ENCODE results near the gene EVX2. TPM values are rescaled to one million over a fixed set of nuclear protein-coding genes. Genes with fewer than 3 reads are reported as not detected.

EVX2 gene
- total RNA-seq, 1 donor from 2014 or later = not detected

DNA sequence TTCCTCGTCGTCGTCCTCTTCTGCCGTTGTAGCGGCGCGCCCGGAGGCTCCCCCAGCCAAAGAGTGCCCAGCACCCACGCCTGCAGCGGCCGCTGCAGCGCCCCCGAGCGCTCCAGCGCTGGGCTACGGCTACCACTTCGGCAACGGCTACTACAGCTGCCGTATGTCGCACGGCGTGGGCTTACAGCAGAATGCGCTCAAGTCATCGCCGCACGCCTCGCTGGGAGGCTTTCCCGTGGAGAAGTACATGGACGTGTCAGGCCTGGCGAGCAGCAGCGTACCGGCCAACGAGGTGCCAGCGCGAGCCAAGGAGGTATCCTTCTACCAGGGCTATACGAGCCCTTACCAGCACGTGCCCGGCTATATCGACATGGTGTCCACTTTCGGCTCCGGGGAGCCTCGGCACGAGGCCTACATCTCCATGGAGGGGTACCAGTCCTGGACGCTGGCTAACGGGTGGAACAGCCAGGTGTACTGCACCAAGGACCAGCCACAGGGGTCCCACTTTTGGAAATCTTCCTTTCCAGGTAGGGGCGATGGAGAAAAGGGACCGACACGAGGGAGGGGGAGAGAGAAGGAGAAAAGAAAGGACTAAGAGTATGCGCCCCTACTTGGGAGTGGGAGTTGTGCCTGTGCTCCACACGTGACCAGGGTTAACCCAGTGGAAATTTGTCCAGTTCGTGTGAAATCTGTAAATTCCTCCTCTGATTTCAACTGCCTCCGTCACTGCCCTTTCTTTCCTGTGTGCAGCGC, 9.6 kb upstream of the EVX2 start:
- Histone ChIP-seq H2AFZ (ENCODE audit: low read depth, low read length) (no peak overlapping the region), H3K4me1 (ENCODE audit: insufficient read depth, low read length) (peaks cover 7% of the 10 kb centered on the region), H3K27me3 (ENCODE audit: insufficient read depth, low read length) (peaks cover 95% of the 10 kb centered on the region), H3K9me3 (ENCODE audit: insufficient read depth, low read depth, low read length) (peaks cover 4% of the 10 kb centered on the region), H3K4me2 (ENCODE audit: low read length) (peak overlapping the region; percentile 41), H3K27ac (ENCODE audit: low read depth, low read length) (no peak overlapping the region), H3K9ac (ENCODE audit: low read length) (no peak overlapping the region), H3K4me3 (ENCODE audit: insufficient read depth, low read depth, low read length) (no peak overlapping the region), H3K79me2 (ENCODE audit: insufficient read depth, low read length) (no peaks in the 10 kb centered on the region), H3K36me3 (ENCODE audit: insufficient read depth, low read length) (no peaks in the 10 kb centered on the region), H4K20me1 (ENCODE audit: insufficient read depth, low read length) (peaks cover 10% of the 10 kb centered on the region)
- no peak overlapping the region for H3K4me3 Mint-ChIP-seq (ENCODE audit: unreplicated experiment)
- H3K9me3 Mint-ChIP-seq (ENCODE audit: unreplicated experiment) = peaks cover 31% of the 10 kb centered on the region
- H3K36me3 Mint-ChIP-seq (ENCODE audit: low read depth, unreplicated experiment) = peaks cover 3% of the 10 kb centered on the region
- H3K27ac Mint-ChIP-seq (ENCODE audit: unreplicated experiment) = peak overlapping the region; percentile 79
- DNase-seq (ENCODE audit: low read depth) (no peak), FAIRE-seq (no peak)
- peaks cover 4% of the 10 kb centered on the region for H3K4me1 Mint-ChIP-seq (ENCODE audit: low read depth, unreplicated experiment)
- H3K27me3 Mint-ChIP-seq (ENCODE audit: low read depth, unreplicated experiment) = peaks cover 91% of the 10 kb centered on the region
- TF ChIP-seq EZH2 (IDR thresholded peaks at IDR 0.05; ENCODE audit: insufficient read depth, low read length) = peak; percentile 95
- TF ChIP-seq, protein P1, sequence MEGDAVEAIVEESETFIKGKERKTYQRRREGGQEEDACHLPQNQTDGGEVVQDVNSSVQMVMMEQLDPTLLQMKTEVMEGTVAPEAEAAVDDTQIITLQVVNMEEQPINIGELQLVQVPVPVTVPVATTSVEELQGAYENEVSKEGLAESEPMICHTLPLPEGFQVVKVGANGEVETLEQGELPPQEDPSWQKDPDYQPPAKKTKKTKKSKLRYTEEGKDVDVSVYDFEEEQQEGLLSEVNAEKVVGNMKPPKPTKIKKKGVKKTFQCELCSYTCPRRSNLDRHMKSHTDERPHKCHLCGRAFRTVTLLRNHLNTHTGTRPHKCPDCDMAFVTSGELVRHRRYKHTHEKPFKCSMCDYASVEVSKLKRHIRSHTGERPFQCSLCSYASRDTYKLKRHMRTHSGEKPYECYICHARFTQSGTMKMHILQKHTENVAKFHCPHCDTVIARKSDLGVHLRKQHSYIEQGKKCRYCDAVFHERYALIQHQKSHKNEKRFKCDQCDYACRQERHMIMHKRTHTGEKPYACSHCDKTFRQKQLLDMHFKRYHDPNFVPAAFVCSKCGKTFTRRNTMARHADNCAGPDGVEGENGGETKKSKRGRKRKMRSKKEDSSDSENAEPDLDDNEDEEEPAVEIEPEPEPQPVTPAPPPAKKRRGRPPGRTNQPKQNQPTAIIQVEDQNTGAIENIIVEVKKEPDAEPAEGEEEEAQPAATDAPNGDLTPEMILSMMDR (IDR thresholded peaks at IDR 0.05; ENCODE audit: insufficient read depth, low read depth, low read length) = no peak

DNA sequence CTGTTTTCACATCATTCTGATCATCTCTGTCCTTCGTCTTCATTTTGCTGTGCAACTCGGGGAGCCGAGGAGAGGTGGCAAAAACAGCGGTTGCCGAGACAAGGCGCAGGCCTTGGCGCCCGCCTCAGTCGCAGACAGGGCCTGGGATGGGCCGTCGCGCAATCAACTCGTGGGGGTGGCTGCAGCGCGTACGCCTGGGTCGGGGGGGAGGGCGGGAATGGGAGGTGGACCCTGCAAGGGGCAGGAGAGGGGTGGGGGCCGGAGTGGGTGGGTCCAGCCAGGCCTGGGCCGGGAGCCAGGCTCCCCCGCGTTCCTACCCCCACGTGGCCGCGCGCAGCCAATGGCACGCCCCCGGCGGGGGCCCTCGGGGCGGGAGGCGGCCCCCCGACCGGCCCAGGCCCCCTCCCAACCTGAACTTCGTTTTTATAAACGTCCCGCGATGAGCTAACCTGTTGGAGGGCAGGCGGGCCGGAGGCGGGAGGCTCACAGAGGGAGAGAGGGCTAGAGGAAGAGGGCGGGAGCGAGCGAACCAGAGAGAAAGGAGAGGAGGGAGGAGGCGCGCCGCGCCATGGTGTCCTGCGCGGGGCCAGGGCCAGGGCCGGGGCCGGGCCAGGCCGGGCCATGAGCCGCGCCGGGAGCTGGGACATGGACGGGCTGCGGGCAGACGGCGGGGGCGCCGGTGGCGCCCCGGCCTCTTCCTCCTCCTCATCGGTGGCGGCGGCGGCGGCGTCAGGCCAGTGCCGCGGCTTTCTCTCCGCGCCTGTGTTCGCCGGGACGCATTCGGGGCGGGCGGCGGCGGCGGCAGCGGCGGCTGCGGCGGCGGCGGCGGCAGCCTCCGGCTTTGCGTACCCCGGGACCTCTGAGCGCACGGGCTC, 8.7 kb upstream of the EVX2 start, which contains the start of gene HOXD13:
HOXD13 (plus strand) TSS at position 452 of the 875 bp plus-strand sequence; CDS start at position 622, 170 bp downstream.
- Histone ChIP-seq H3K36me3 (ENCODE audit: insufficient read depth, low read length) (no peaks in the 10 kb centered on the region), H3K27ac (ENCODE audit: low read depth, low read length) (no peak within 1 kb of the TSS), H2AFZ (ENCODE audit: low read depth, low read length) (no peak within 1 kb of the TSS), H4K20me1 (ENCODE audit: insufficient read depth, low read length) (peaks cover 10% of the 10 kb centered on the region), H3K9ac (ENCODE audit: low read length) (no peak within 1 kb of the TSS), H3K79me2 (ENCODE audit: insufficient read depth, low read length) (no peaks in the 10 kb centered on the region), H3K4me3 (ENCODE audit: insufficient read depth, low read depth, low read length) (no peak within 1 kb of the TSS), H3K27me3 (ENCODE audit: insufficient read depth, low read length) (peaks cover 94% of the 10 kb centered on the region), H3K4me1 (ENCODE audit: insufficient read depth, low read length) (peaks cover 7% of the 10 kb centered on the region), H3K4me2 (ENCODE audit: low read length) (peak within 1 kb of the TSS; percentile 41), H3K9me3 (ENCODE audit: insufficient read depth, low read depth, low read length) (peaks cover 4% of the 10 kb centered on the region)
- Mint-ChIP-seq H3K4me1 (ENCODE audit: low read depth, unreplicated experiment) (peaks cover 1% of the 10 kb centered on the region), H3K36me3 (ENCODE audit: low read depth, unreplicated experiment) (peaks cover 3% of the 10 kb centered on the region), H3K27ac (ENCODE audit: unreplicated experiment) (peak within 1 kb of the TSS; percentile 79), H3K9me3 (ENCODE audit: unreplicated experiment) (peaks cover 30% of the 10 kb centered on the region), H3K27me3 (ENCODE audit: low read depth, unreplicated experiment) (peaks cover 91% of the 10 kb centered on the region), H3K4me3 (ENCODE audit: unreplicated experiment) (peak within 1 kb of the TSS; percentile 9)
- FAIRE-seq (no peak), DNase-seq (ENCODE audit: low read depth) (no peak)
- TF ChIP-seq, protein P1 (IDR thresholded peaks at IDR 0.05; ENCODE audit: insufficient read depth, low read depth, low read length) = no peak
- no peak for TF ChIP-seq EZH2 (IDR thresholded peaks at IDR 0.05; ENCODE audit: insufficient read depth, low read length)
